ENCODE data around the gene POU6F2. TPM values are rescaled to one million over a fixed set of nuclear protein-coding genes. Genes with fewer than 3 reads are reported as not detected.
A peak's percentile ranks its signal among the peaks of the same experiment; 100 is the strongest.

POU6F2 gene
- total RNA-seq, 6 donors from 2014 or later = under 0.01 to 1.4 (median 0.24) TPM; not detected in 2

DNA sequence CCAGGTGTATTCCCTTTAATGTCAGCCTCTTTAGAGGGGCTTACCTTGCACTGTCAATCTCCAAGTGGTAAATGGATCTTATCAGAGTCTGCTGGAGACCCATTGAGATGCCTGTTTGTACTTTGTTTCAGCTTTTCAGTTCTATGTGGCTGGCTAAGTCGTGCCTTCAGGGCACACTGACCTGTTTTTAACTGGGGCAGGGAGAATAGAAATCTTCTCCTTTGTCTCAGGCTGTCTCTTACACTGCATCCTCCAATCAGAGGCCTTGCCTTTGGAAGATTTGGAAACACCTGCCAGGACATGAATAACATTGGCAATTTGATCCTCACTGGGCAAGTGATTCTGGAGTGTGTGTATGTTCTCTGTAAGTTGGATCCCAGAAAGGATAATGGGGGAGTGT lies 65.0 kb downstream of the POU6F2 start:
- no peak for DNase-seq
- H3K27me3 ChIP-seq = no peaks in the 10 kb centered on the region
- H3K4me3 ChIP-seq = no peak overlapping the region
- TF ChIP-seq, protein P1, sequence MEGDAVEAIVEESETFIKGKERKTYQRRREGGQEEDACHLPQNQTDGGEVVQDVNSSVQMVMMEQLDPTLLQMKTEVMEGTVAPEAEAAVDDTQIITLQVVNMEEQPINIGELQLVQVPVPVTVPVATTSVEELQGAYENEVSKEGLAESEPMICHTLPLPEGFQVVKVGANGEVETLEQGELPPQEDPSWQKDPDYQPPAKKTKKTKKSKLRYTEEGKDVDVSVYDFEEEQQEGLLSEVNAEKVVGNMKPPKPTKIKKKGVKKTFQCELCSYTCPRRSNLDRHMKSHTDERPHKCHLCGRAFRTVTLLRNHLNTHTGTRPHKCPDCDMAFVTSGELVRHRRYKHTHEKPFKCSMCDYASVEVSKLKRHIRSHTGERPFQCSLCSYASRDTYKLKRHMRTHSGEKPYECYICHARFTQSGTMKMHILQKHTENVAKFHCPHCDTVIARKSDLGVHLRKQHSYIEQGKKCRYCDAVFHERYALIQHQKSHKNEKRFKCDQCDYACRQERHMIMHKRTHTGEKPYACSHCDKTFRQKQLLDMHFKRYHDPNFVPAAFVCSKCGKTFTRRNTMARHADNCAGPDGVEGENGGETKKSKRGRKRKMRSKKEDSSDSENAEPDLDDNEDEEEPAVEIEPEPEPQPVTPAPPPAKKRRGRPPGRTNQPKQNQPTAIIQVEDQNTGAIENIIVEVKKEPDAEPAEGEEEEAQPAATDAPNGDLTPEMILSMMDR (IDR thresholded peaks at IDR 0.05) = no peak
- TF ChIP-seq EP300 (IDR thresholded peaks at IDR 0.05) (no peak), POLR2A (IDR thresholded peaks at IDR 0.05) (no peak), POLR2AphosphoS5 (IDR thresholded peaks at IDR 0.05) (no peak)
- no peak overlapping the region for H3K27ac ChIP-seq
- no peaks in the 10 kb centered on the region for H3K4me1 ChIP-seq
- no peaks in the 10 kb centered on the region for H3K9me3 ChIP-seq
- ATAC-seq (ENCODE audit: low FRiP score in 2 of 2) = peak in 1 of 2 donors; percentile 23
- H3K36me3 ChIP-seq = no peaks in the 10 kb centered on the region
- WGBS, 2 donors = 57 to 60% methylated on average over 1 of the region's 1 CpG

DNA sequence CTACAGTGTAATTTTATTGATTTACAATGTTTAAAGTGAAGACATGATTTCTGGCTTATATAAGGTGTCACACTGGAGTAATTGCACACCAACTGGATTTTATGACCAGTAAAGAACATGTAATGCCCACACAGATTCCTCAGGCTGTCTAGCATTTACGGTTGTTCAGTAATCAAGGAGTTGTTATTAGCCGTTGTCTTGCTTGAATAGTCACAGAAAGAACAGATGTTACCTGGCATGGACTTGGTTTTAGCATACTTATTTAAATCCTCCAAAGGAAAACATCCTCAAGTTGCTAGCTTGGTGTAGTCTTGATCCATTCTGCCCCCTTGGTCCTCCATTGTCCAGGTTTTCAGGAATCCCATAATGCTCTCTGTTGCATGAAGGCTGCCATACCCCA lies 65.8 kb downstream of the POU6F2 start:
- WGBS, 2 donors = 88 to 91% methylated on average over 2 of the region's 2 CpGs
- TF ChIP-seq, protein P1 (IDR thresholded peaks at IDR 0.05) = no peak
- TF ChIP-seq POLR2A (IDR thresholded peaks at IDR 0.05) (no peak), POLR2AphosphoS5 (IDR thresholded peaks at IDR 0.05) (no peak), EP300 (IDR thresholded peaks at IDR 0.05) (no peak)
- H3K36me3 ChIP-seq = no peaks in the 10 kb centered on the region
- H3K4me3 ChIP-seq = no peak overlapping the region
- DNase-seq (no peak), ATAC-seq (ENCODE audit: low FRiP score in 2 of 2) (no peak)
- no peaks in the 10 kb centered on the region for H3K27me3 ChIP-seq
- no peaks in the 10 kb centered on the region for H3K9me3 ChIP-seq
- no peaks in the 10 kb centered on the region for H3K4me1 ChIP-seq
- no peak overlapping the region for H3K27ac ChIP-seq

DNA sequence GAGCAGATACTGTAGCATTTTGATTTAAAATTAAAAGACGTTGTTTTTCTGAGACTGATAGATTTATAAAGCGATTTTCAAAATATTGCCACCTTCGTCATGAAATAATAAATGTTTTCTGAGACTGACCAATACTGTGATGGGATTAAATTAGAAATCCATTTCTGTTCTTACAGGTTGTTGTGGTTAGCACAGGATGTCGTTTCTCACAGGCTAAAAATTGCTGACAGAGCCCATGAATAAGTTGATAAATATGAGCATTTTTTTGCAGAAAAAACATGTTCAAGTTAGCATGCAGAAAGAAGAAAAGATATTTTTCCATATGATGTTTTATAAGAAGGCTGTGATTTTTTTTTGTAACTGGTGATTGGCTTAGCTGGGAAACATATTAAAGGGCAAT lies 66.8 kb downstream of the POU6F2 start:
- ATAC-seq (ENCODE audit: low FRiP score in 2 of 2) (no peak), DNase-seq (no peak)
- H3K4me1 ChIP-seq = no peaks in the 10 kb centered on the region
- 56 to 66% methylated on average over 4 of the region's 4 CpGs for WGBS, 2 donors
- no peaks in the 10 kb centered on the region for H3K9me3 ChIP-seq
- no peak overlapping the region for H3K27ac ChIP-seq
- H3K36me3 ChIP-seq = no peaks in the 10 kb centered on the region
- H3K27me3 ChIP-seq = no peaks in the 10 kb centered on the region
- no peak for TF ChIP-seq POLR2A (IDR thresholded peaks at IDR 0.05)
- TF ChIP-seq, protein P1 (IDR thresholded peaks at IDR 0.05) = no peak
- TF ChIP-seq POLR2AphosphoS5 (IDR thresholded peaks at IDR 0.05) = no peak
- no peak for TF ChIP-seq EP300 (IDR thresholded peaks at IDR 0.05)
- H3K4me3 ChIP-seq = no peak overlapping the region

DNA sequence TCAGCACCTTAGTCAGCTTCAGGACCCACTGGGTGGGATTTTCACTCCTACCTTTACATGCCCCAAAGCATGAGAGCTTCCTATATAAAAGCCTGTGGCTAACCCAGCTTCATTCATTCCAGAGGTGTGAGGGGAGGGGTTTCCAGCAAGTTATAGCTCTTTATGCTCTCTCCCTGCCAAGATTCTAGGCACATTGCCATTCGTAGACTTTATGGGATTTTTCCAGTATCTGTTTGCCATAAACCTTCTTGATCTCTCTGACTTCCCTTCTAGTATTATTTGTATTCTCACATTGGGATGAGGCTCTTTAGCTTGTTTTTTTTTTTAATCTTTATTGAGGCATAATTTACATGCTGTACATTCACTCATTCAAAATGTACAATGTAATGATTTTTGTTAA lies 67.5 kb downstream of the POU6F2 start:
- Histone ChIP-seq H3K27me3 (no peaks in the 10 kb centered on the region), H3K9me3 (no peaks in the 10 kb centered on the region), H3K4me3 (no peak overlapping the region), H3K36me3 (no peaks in the 10 kb centered on the region), H3K4me1 (no peaks in the 10 kb centered on the region), H3K27ac (no peak overlapping the region)
- WGBS, 2 donors = 52 to 60% methylated on average over 1 of the region's 1 CpG
- TF ChIP-seq POLR2A (IDR thresholded peaks at IDR 0.05) (no peak), POLR2AphosphoS5 (IDR thresholded peaks at IDR 0.05) (no peak), EP300 (IDR thresholded peaks at IDR 0.05) (no peak)
- TF ChIP-seq, protein P1 (IDR thresholded peaks at IDR 0.05) = no peak
- ATAC-seq (ENCODE audit: low FRiP score in 2 of 2) = no peak
- DNase-seq = no peak

DNA sequence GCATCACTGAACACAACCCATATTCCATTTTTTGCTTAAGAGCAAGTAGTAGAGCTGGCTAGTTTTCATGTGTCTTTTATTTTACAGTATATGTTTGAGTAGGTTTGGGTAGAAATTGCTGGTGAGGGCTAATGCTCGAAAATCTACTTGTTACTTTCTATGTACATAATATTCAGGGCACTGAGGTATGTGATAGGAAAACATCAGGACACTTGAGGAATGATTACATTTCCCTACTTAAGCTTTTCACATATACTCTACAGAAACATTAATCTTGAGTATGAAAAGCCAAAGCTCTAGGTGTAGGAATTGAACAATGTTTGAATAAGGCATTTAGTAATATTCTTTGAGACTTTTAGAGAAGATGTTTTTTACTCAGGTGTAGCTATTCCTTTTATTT lies 73.6 kb downstream of the POU6F2 start:
- no peak for DNase-seq
- Histone ChIP-seq H3K4me1 (no peaks in the 10 kb centered on the region), H3K27ac (no peak overlapping the region), H3K9me3 (no peaks in the 10 kb centered on the region), H3K4me3 (no peak overlapping the region), H3K36me3 (no peaks in the 10 kb centered on the region), H3K27me3 (no peaks in the 10 kb centered on the region)
- WGBS, 2 donors = 59 to 79% methylated on average over 1 of the region's 1 CpG
- TF ChIP-seq POLR2AphosphoS5 (IDR thresholded peaks at IDR 0.05) (no peak), POLR2A (IDR thresholded peaks at IDR 0.05) (no peak), EP300 (IDR thresholded peaks at IDR 0.05) (no peak)
- TF ChIP-seq, protein P1 (IDR thresholded peaks at IDR 0.05) = no peak
- no peak for ATAC-seq (ENCODE audit: low FRiP score in 2 of 2)

Measured in upper lobe of left lung (tissue), 6 donors.